H1 (cell line): Measurements from ENCODE around the gene PAX6. TPM values are rescaled to one million over a fixed set of nuclear protein-coding genes. Genes with fewer than 3 reads are reported as not detected.

Experiments
- CTCF ChIA-PET: fragments of 300-600 bp; sonication (Branson Sonifier 250); formaldehyde crosslinking; loops from one replicate; lab custom pipeline; 2021; ENCODE audit not compliant: partially characterized antibody; lab: Charles Lee
- POLR2A ChIA-PET: fragments of 300-600 bp; sonication (Branson Sonifier 250); formaldehyde crosslinking; loops from one replicate; lab custom pipeline; 2021; ENCODE audit warnings: inconsistent platforms; ENCODE audit not compliant: partially characterized antibody; lab: Charles Lee
- DNase-seq, 2 experiments: peaks; one replicate each; pipeline versions ENCODE4 v3.0.0 to v3.0.0-alpha.2; 2010 to 2022; ENCODE audit warnings: low spot score in 2 of 2, low read depth in 1 of 2, mixed read lengths in 1 of 2
- FAIRE-seq: peaks from 2 replicates; lab custom pipeline; 2011; peaks lifted over from hg19 to GRCh38; lab: Jason Lieb, UNC
- H2AFZ ChIP-seq: 2 replicates; pipeline ENCODE4 v1.8.1; 2012; ENCODE audit warnings: low read length, inconsistent platforms
- H2AK5ac ChIP-seq: 2 replicates; pipeline ENCODE4 v1.6.1; 2013; ENCODE audit warnings: low read depth, low read length
- H2BK120ac ChIP-seq: replicated peaks from 2 replicates; pipeline ENCODE3; 2013; ENCODE audit warnings: low read depth, low read length, inconsistent platforms
- H2BK12ac ChIP-seq: 2 replicates; pipeline ENCODE4 v1.6.1; 2013; ENCODE audit warnings: low read depth, low read length
- H2BK15ac ChIP-seq: 2 replicates; pipeline ENCODE4 v1.6.1; 2013; ENCODE audit warnings: low read length
- H2BK20ac ChIP-seq: 2 replicates; pipeline ENCODE4 v1.6.1; 2013; ENCODE audit warnings: low read length
- H2BK5ac ChIP-seq: 2 replicates; pipeline ENCODE4 v1.6.1; 2013; ENCODE audit warnings: low read depth, low read length
- H3K14ac ChIP-seq: 2 replicates; pipeline ENCODE4 v1.6.1; 2013; ENCODE audit warnings: inconsistent platforms; ENCODE audit not compliant: insufficient read length
- H3K18ac ChIP-seq: 2 replicates; pipeline ENCODE4 v1.6.1; 2013; ENCODE audit warnings: low read length; ENCODE audit errors: extremely low read depth
- H3K23ac ChIP-seq: 2 replicates; pipeline ENCODE4 v1.6.1; 2013; ENCODE audit warnings: inconsistent platforms; ENCODE audit not compliant: insufficient read length
- H3K23me2 ChIP-seq: 2 replicates; pipeline ENCODE4 v1.6.1; 2013; ENCODE audit warnings: low read depth, low read length
- H3K27ac ChIP-seq: 2 replicates; pipeline ENCODE4 v1.6.1; 2011; ENCODE audit warnings: low read depth, low read length, inconsistent platforms
- H3K27me3 ChIP-seq, 4 experiments: replicated peaks in 1 of 4; 1 replicate in 1 of 4; 2 replicates in 3 of 4; pipeline versions ENCODE4 v1.6.1 to v1.8.1; 2011 to 2013; ENCODE audit warnings: low read length in 3 of 4, mild to moderate bottlenecking in 3 of 4, inconsistent platforms in 2 of 4, mixed read lengths in 2 of 4, moderate library complexity in 1 of 4; ENCODE audit not compliant: control insufficient read depth in 3 of 4, insufficient read depth in 3 of 4; ENCODE audit errors: extremely low read depth in 1 of 4
- H3K36me3 ChIP-seq, 4 experiments: 2 replicates each; pipeline versions ENCODE4 v1.6.1 to v1.8.1; 2011 to 2013; ENCODE audit warnings: mild to moderate bottlenecking in 4 of 4, low read length in 3 of 4, moderate library complexity in 2 of 4, control low read depth in 1 of 4, inconsistent platforms in 1 of 4; ENCODE audit not compliant: insufficient read depth in 4 of 4, control insufficient read depth in 2 of 4
- H3K4ac ChIP-seq: replicated peaks from 2 replicates; pipeline ENCODE3; 2013; ENCODE audit warnings: low read length, low read depth, mixed read lengths, inconsistent platforms; ENCODE audit not compliant: insufficient read length
- H3K4me1 ChIP-seq, 4 experiments: replicated peaks in 1 of 4; 1 replicate in 1 of 4; 2 replicates in 3 of 4; pipeline versions ENCODE4 v1.6.1 to v1.8.1; 2011 to 2013; ENCODE audit warnings: low read length in 3 of 4, inconsistent platforms in 2 of 4, mixed read lengths in 1 of 4; ENCODE audit not compliant: insufficient read depth in 4 of 4, control insufficient read depth in 3 of 4
- H3K4me2 ChIP-seq, 2 experiments: 2 replicates each; pipeline versions ENCODE4 v1.6.1 to v1.8.1; 2011 to 2013; ENCODE audit warnings: low read depth in 2 of 2, low read length in 2 of 2, control low read depth in 1 of 2, inconsistent platforms in 1 of 2, mild to moderate bottlenecking in 1 of 2; ENCODE audit not compliant: insufficient read depth in 1 of 2
- H3K4me3 ChIP-seq, 4 experiments: fragments of 200-600, 300-600 bp in 1 of 4; sonication (generic), shearing (Covaris generic), sonication (Bioruptor Twin) in 1 of 4; 2 replicates each; pipeline versions ENCODE4 v1.5.1 to v1.8.1; 2011 to 2016; ENCODE audit warnings: low read length in 4 of 4, low read depth in 3 of 4, control low read depth in 2 of 4, inconsistent platforms in 2 of 4, mild to moderate bottlenecking in 2 of 4, mixed read lengths in 1 of 4, moderate library complexity in 1 of 4; ENCODE audit not compliant: insufficient read depth in 2 of 4; ENCODE audit errors: extremely low read depth in 1 of 4
- H3K56ac ChIP-seq: replicated peaks from 2 replicates; pipeline ENCODE3; 2013; ENCODE audit warnings: low read depth, mild to moderate bottlenecking, mixed read lengths, low read length, inconsistent platforms; ENCODE audit not compliant: insufficient read length
- H3K79me1 ChIP-seq: 2 replicates; pipeline ENCODE4 v1.6.1; 2013; ENCODE audit warnings: low read depth, low read length, control low read depth
- H3K79me2 ChIP-seq, 2 experiments: 2 replicates each; pipeline versions ENCODE4 v1.6.1 to v1.8.1; 2012 to 2013; ENCODE audit warnings: low read length in 2 of 2, mild to moderate bottlenecking in 2 of 2, inconsistent platforms in 1 of 2; ENCODE audit not compliant: insufficient read depth in 2 of 2, control insufficient read depth in 1 of 2
- H3K9ac ChIP-seq, 4 experiments: replicated peaks in 1 of 4; 1 replicate in 1 of 4; 2 replicates in 3 of 4; pipeline versions ENCODE4 v1.6.1 to v1.8.1; 2011 to 2013; ENCODE audit warnings: low read depth in 3 of 4, low read length in 3 of 4, control low read depth in 2 of 4, mild to moderate bottlenecking in 2 of 4, moderate library complexity in 2 of 4, inconsistent platforms in 1 of 4; ENCODE audit errors: extremely low read depth in 1 of 4
- H3K9me3 ChIP-seq, 2 experiments: 2 replicates each; pipeline versions ENCODE4 v1.6.1 to v1.8.1; 2012 to 2013; ENCODE audit warnings: mild to moderate bottlenecking in 2 of 2, moderate library complexity in 2 of 2, control low read depth in 1 of 2, inconsistent platforms in 1 of 2, low read depth in 1 of 2, low read length in 1 of 2, mixed read lengths in 1 of 2; ENCODE audit not compliant: insufficient read depth in 2 of 2
- H4K20me1 ChIP-seq, 2 experiments: replicated peaks in 1 of 2; 2 replicates each; pipeline versions ENCODE3 to v1.8.1; 2011 to 2013; ENCODE audit warnings: inconsistent platforms in 2 of 2, low read length in 2 of 2, mild to moderate bottlenecking in 1 of 2; ENCODE audit not compliant: insufficient read depth in 2 of 2, control insufficient read depth in 1 of 2
- H4K5ac ChIP-seq: 2 replicates; pipeline ENCODE4 v1.6.1; 2013; ENCODE audit warnings: low read length, low read depth, mixed read lengths, inconsistent platforms; ENCODE audit not compliant: insufficient read length
- H4K8ac ChIP-seq: 2 replicates; pipeline ENCODE4 v1.8.0; 2013; ENCODE audit warnings: mild to moderate bottlenecking, moderate library complexity, low read length, inconsistent platforms; ENCODE audit not compliant: insufficient read depth; ENCODE audit errors: extremely low read depth
- H4K91ac ChIP-seq: replicated peaks from 2 replicates; pipeline ENCODE3; 2013; ENCODE audit warnings: low read length, mixed read lengths, inconsistent platforms; ENCODE audit not compliant: insufficient read length
- MAFK ChIP-seq: IDR thresholded peaks from 2 replicates; pipeline ENCODE4 v1.6.1; 2012; ENCODE audit warnings: low read depth, mild to moderate bottlenecking, improper control_type of control experiment, low read length
- TCF12 ChIP-seq: IDR thresholded peaks from 2 replicates; pipeline ENCODE4 v1.6.1; 2011; ENCODE audit warnings: low read depth, mild to moderate bottlenecking, low read length
- WGBS, 2 experiments: shearing (Covaris generic) in 1 of 2; methylation state at CpG; one replicate each; pipeline versions ENCODE4 v1.1.6 to v1.1.7; 2013 to 2015; ENCODE audit warnings: low lambda C conversion rate in 2 of 2, mixed read lengths in 2 of 2, inconsistent platforms in 1 of 2, low coverage in 1 of 2, missing lambda C conversion rate in 1 of 2; ENCODE audit not compliant: insufficient replicate concordance in 2 of 2, insufficient coverage in 1 of 2, insufficient read length in 1 of 2; ENCODE audit errors: extremely low coverage in 1 of 2, missing lambda C conversion rate in 1 of 2; 5-methylcytosine and 5-hydroxymethylcytosine counted together
- polyA plus RNA-seq, 7 experiments: library from polyadenylated mRNA; depleted of rRNA in 3 of 7; stranded (reverse) in 5 of 7; unstranded in 2 of 7; fragments of >200 nt in 5 of 7; fragments of 200-250 nt in 2 of 7; gene quantifications; 1 replicate in 5 of 7; 2 replicates in 1 of 7; 4 replicates in 1 of 7; pipeline versions ENCODE4 v1.2.1 to v1.2.3, GENCODE V29; 2011 to 2013; ENCODE audit warnings: missing spikeins in 2 of 7, mixed read lengths in 2 of 7
- total RNA-seq: library from RNA; stranded (reverse); fragmentation: NEBNext Ultra II Directional; extraction: Animal tissue kit (Norgen Biotek cat#: 25700); gene quantifications from 2 replicates; pipeline ENCODE4 v1.2.1, GENCODE V29; 2021
- TF ChIP-seq, protein P1 (sequence below), 3 experiments: IDR thresholded peaks; 1 replicate in 2 of 3; 2 replicates in 1 of 3; pipeline versions ENCODE4 v1.5.1 to v1.6.1; 2011; ENCODE audit warnings: low read length in 3 of 3, mild to moderate bottlenecking in 3 of 3, inconsistent platforms in 2 of 3, low read depth in 1 of 3, moderate library complexity in 1 of 3; ENCODE audit not compliant: insufficient read depth in 1 of 3; ENCODE audit errors: control extremely low read depth in 1 of 3

Gene PAX6
- total and polyA plus RNA-seq, 2 of the 8 experiments (the other 6 are each of a cell fraction or from before 2014, with no cell fraction given) = 0.30 to 0.65 TPM

DNA sequence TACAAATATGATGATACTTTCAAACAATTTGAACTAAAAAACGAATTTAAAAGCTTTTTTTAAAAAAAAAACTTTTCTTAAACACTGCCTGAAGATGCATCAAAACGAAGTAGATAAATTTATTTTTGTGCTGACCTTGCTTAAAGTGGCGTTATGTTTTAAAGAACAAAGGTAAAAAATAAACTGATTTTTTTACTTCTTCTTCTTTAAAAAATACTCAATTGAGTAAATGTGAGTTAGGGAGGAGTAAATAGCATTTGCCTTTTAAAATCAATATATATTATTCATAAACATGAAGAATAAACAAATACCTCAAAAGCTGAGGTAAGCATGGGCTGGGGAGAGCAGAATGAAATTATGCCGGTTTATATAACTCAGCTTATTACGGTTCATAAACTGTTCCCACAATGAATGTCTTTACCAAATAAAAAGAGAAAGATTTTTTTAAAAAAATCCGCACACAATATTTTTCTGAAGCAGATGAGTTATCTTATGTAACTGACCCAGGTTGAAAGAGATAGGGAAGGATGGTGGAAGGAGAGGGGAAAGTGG lies 9.0 kb downstream of the PAX6 start:
- H3K4me2 ChIP-seq = no peak overlapping the region; a peak in 1 of 4 replicates
- no peak overlapping the region for H2BK12ac ChIP-seq
- no peak overlapping the region for H3K4ac ChIP-seq
- no peak overlapping the region for H3K4me3 ChIP-seq
- no peak overlapping the region for H2AK5ac ChIP-seq
- no peak overlapping the region for H4K5ac ChIP-seq
- H2BK5ac ChIP-seq = no peak overlapping the region
- H4K91ac ChIP-seq = no peak overlapping the region
- DNase-seq (no peak), FAIRE-seq (no peak)
- H3K56ac ChIP-seq = no peak overlapping the region
- no peaks in the 10 kb centered on the region for H3K79me2 ChIP-seq
- no peaks in the 10 kb centered on the region for H3K79me1 ChIP-seq
- no peaks in the 10 kb centered on the region for H3K9me3 ChIP-seq
- no peak overlapping the region for H3K14ac ChIP-seq
- H3K23ac ChIP-seq = no peak overlapping the region
- H2BK15ac ChIP-seq = no peak overlapping the region
- H3K27ac ChIP-seq = no peak overlapping the region
- no peak overlapping the region for H3K9ac ChIP-seq
- H4K20me1 ChIP-seq = peaks cover 2 to 31% of the 10 kb centered on the region in 2 experiments
- TF ChIP-seq TCF12 (0 out of 2 replicates have a peak, but pooled peaks have one; percentile 1), MAFK (peak; percentile 54; the same call in 1 of the 2 replicates)
- TF ChIP-seq, protein P1, sequence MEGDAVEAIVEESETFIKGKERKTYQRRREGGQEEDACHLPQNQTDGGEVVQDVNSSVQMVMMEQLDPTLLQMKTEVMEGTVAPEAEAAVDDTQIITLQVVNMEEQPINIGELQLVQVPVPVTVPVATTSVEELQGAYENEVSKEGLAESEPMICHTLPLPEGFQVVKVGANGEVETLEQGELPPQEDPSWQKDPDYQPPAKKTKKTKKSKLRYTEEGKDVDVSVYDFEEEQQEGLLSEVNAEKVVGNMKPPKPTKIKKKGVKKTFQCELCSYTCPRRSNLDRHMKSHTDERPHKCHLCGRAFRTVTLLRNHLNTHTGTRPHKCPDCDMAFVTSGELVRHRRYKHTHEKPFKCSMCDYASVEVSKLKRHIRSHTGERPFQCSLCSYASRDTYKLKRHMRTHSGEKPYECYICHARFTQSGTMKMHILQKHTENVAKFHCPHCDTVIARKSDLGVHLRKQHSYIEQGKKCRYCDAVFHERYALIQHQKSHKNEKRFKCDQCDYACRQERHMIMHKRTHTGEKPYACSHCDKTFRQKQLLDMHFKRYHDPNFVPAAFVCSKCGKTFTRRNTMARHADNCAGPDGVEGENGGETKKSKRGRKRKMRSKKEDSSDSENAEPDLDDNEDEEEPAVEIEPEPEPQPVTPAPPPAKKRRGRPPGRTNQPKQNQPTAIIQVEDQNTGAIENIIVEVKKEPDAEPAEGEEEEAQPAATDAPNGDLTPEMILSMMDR (IDR thresholded peaks at IDR 0.05; ENCODE audit: control extremely low read depth in 1 of 3, insufficient read depth in 1 of 3, low read depth in 1 of 3, low read length in 3 of 3) = no peak
- no peak overlapping the region for H4K8ac ChIP-seq
- no peak overlapping the region for H2AFZ ChIP-seq
- CTCF ChIA-PET = interaction anchor here (0.7 to 6.7 kb wide), 6 partner anchors 10 to 205 kb away, joined by 3 to 59 read pairs (median 4); no protein-coding TSS in a partner anchor
- H3K27me3 ChIP-seq = peaks cover 86 to 100% (median 97%) of the 10 kb centered on the region in 4 experiments
- no peak overlapping the region for H3K18ac ChIP-seq
- peaks cover 24 to 40% (median 26%) of the 10 kb centered on the region in 4 experiments for H3K4me1 ChIP-seq
- no peaks in the 10 kb centered on the region; a peak in 1 of 8 replicates for H3K36me3 ChIP-seq
- WGBS, 2 experiments = 15% methylated on average over 6 of the region's 6 CpGs; no CpG with 5 or more reads in 1 of the 2 experiments
- POLR2A ChIA-PET = interaction anchor here (1.5 kb wide), 1 partner anchor 10 kb away, joined by 5 read pairs; no protein-coding TSS in a partner anchor
- peaks cover 7% of the 10 kb centered on the region; the same call in 1 of the 2 replicates for H3K23me2 ChIP-seq
- H2BK20ac ChIP-seq = no peak overlapping the region
- no peak overlapping the region for H2BK120ac ChIP-seq
